Activated CD4-positive, alpha-beta T cell treated with anti-CD3 and anti-CD28 coated beads, Interleukin-2, amount 50 U/mL, for 1 hour (primary cell): ENCODE measurements around the gene H3-3A.

Experiments
- DNase-seq: peaks from one replicate; pipeline ENCODE4 v3.0.0-alpha.2; 2020

The H3-3A gene

DNA sequence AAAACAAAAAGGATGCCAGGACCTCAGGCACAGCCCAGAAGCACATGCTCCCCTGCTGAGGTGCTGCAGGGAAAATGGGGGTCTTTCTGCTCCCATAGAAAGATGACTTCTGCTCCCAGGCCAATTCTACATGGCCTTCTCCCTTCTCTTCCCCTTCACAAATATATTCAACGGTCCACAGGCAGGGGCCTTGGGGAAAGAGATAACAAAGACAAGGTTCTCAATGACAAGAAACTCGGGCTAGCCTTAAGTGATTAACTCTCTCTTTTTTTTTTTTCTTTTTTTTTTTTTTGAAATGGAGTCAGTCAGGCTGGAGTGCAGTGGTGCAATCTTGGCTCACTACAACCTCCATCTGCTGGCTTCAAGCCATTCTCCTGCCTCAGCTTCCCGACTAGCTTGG is 54.2 kb downstream of the H3-3A start:
- no peak for DNase-seq

DNA sequence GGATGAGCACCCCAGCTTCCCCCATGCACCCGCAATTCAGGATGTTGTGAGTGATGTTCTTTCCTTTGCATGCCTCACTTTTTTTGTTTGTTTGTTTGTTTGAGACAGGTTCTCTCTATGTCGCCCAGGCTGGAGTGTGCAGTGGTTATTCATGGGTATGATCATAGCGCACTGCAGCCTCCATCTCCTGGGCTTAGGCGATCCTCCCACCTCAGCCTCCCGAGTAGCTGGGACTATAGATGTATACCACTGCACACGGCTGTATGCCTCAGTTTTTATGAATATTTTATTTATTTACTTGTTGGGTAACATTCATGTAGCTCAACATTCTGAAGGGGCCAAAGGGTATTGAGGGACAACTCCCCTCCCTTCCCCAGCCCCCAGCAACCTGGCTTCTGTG is 54.8 kb downstream of the H3-3A start:
- no peak for DNase-seq

DNA sequence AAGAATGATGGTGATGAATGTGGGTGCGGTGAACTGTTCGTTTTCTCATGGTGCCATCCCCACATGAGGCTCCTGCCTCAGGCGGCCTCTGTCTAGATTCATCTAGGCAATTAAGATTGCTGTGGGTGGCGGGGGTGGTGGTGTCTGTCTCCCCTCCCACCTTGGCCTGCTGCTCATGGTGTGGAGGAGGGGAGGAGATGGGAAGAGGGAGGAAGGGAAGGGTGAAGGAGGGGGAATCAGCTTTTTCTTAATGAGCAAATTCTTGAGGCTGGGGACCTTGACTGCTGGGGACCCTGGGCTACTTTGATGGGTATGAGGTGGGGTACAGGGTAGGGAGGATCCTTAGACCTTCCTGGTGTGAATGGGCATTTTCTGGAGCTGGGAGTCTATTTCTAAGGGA is 55.8 kb downstream of the H3-3A start:
- DNase-seq = no peak

DNA sequence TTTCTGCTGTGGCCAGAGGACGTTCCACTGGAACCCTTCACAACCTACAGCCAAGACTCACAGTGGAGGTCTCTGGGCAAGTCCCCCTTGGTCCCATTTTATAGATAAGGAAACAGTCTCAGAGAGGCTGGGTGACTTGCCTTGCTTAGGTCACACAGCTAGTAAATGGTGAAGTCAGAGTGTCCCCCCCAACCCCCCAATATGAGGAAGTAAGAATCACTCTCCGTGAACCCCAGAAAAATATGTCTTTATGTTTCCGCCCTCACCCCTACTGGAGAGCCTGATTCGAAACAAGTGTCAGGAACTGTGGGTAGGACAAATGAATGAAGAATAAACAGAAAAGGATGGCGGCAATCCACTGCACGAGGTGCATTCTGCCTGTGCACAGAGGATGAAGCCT is 56.7 kb downstream of the H3-3A start:
- no peak for DNase-seq

DNA sequence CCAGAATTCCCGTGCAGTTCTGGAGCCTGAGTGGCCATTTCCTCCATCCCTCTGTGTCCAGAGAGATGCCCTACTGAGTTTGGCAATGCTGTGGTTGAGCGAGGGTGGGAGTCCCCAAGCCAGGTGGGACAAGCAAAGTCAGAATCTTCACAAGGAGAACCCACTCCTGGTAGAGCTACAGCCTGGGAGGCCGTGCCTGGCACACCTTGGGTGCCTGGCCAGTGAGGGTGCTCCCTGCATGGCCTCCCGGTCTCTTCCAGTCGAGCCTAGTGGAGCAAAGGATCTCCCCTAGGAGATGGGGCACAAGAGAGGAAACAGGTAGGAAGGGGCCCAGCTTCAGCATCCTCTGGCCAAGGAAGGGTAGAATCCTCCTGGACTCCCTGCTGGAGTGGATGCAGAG is 57.9 kb downstream of the H3-3A start:
- no peak for DNase-seq

DNA sequence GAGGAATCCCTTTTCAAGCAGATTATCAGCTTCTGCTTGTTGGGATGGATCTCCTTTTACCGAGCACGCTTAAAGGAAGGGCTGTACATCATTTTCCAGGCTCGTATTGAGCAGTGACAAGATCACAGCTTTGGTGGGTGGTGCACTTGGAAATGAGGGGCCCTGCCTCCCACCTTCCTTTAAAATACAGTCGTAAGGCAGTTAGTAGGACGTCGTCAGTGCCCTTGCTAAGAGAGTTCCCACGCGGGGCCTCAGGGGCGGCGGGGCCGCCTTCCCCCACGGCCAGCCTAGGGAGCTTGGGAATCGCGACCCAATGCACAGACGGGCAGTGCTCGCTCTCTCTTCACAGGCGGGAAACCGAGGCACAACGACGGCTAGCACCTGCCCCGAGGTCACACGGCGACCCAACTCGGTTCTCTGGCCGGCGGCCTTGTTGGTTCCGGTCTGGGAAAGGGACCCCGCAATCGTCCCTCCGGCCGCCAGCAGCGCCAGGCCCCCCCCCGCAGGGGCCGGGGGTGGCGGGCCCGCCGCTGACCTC is 58.6 kb downstream of the H3-3A start:
- DNase-seq = no peak
